Right cardiac atrium (tissue), 5 donors: ENCODE results near the gene LHX6. TPM values are rescaled to one million over a fixed set of nuclear protein-coding genes. Genes with fewer than 3 reads are reported as not detected.
A peak's percentile ranks its signal among the peaks of the same experiment; 100 is the strongest.

Experiments used
- ATAC-seq, 2 donors: fragments of 200-7000 bp; cut with Tn5 transposase; one replicate each; pipeline versions ENCODE4 v1.8.0 to v1.9.1; 2020; ENCODE audit warnings: moderate library complexity in 2 of 2, mild to moderate bottlenecking in 1 of 2
- DNase-seq, 3 donors: peaks; one replicate each; pipeline ENCODE4 v3.0.0-alpha.2; 2020
- H3K27ac ChIP-seq: one replicate; pipeline ENCODE4 v1.5.1; 2013; ENCODE audit warnings: mild to moderate bottlenecking, low read length, control low read depth, moderate library complexity
- H3K27me3 ChIP-seq: one replicate; pipeline ENCODE4 v1.6.1; 2013; ENCODE audit not compliant: control insufficient read depth, insufficient read depth
- H3K4me1 ChIP-seq: one replicate; pipeline ENCODE4 v1.6.1; 2013; ENCODE audit warnings: low read length; ENCODE audit not compliant: control insufficient read depth, insufficient read depth
- H3K4me3 ChIP-seq: one replicate; pipeline ENCODE4 v1.5.1; 2013; ENCODE audit warnings: low read length, control low read depth
- H3K9me3 ChIP-seq: one replicate; pipeline ENCODE4 v1.6.1; 2013; ENCODE audit warnings: low read length; ENCODE audit not compliant: control insufficient read depth
- WGBS: extraction: QIAGEN DNeasy Blood & Tissue Kit; methylation state at CpG from one replicate; pipeline ENCODE4 v1.1.7; 2013; 5-methylcytosine and 5-hydroxymethylcytosine counted together
- intact Hi-C, 4 donors: fragments of 100-400 bp; cut with DNase I; formaldehyde crosslinking; loops; one replicate each; pipeline versions ENCODE4 v1.11.0 to v1.14.0; 2022 to 2023
- polyA plus RNA-seq: library from polyadenylated mRNA; stranded (reverse); fragments of 200-250 nt; gene quantifications from one replicate; pipeline ENCODE4 v1.2.3, GENCODE V29; 2013
- total RNA-seq, 4 donors: library from RNA; stranded (reverse); fragmentation: NEBNext Ultra II Directional; extraction: Animal tissue kit (Norgen Biotek cat#: 25700); gene quantifications; one replicate each; pipeline ENCODE4 v1.2.1, GENCODE V29; 2021
- donor health status: healthy with polysubstance abuse.
- donor health status: DM: no; HTN: yes; CAD: no.
- donor health status: DM: no; HTN: no; CAD: no.
- donor health status: DM: no; HTN: yes; CAD: no; lungs with severe emphysema.
- donor health status: DM: yes; HTN: yes; CAD: no.

The LHX6 gene
- total and polyA plus RNA-seq, 5 donors, result 1.2 to 6.4 (median 2.3) TPM

GRCh38 chr9:122202111-122202510 is 26.6 kb downstream of the LHX6 start:
- DNase-seq (no peak), ATAC-seq (peak in 1 of 2 donors; percentile 11)
- Histone ChIP-seq H3K27ac (no peak overlapping the region), H3K4me3 (no peak overlapping the region), H3K4me1 (no peaks in the 10 kb centered on the region), H3K27me3 (no peaks in the 10 kb centered on the region), H3K9me3 (no peaks in the 10 kb centered on the region)
- intact Hi-C loops, result no loop called here
- WGBS, result 55% methylated on average over 3 of the region's 3 CpGs

- Histone ChIP-seq H3K4me1 (no peaks in the 10 kb centered on the region), H3K4me3 (no peak overlapping the region), H3K27ac (no peak overlapping the region), H3K27me3 (no peaks in the 10 kb centered on the region), H3K9me3 (no peaks in the 10 kb centered on the region)
- ATAC-seq, result no peak
- 100% methylated on average over 1 of the region's 1 CpG for WGBS
- DNase-seq, result no peak
- intact Hi-C loops, result no loop called here
Measured at GRCh38 chr9:122201641-122202040, 27.1 kb downstream of the LHX6 start.

GRCh38 chr9:122200960-122201595 is 27.7 kb downstream of the LHX6 start:
- peak in 2 of 3 donors; percentile 47 to 55 for DNase-seq
- no peaks in the 10 kb centered on the region for H3K4me1 ChIP-seq
- WGBS, result 69% methylated on average over 7 of the region's 7 CpGs
- H3K27ac ChIP-seq, result no peak overlapping the region
- intact Hi-C loops, result no loop called here
- no peaks in the 10 kb centered on the region for H3K9me3 ChIP-seq
- H3K27me3 ChIP-seq, result no peaks in the 10 kb centered on the region
- no peak overlapping the region for H3K4me3 ChIP-seq
- ATAC-seq, result peak in 1 of 2 donors; percentile 60

GRCh38 chr9:122197882-122198281 is 30.9 kb downstream of the LHX6 start:
- Histone ChIP-seq H3K27me3 (no peaks in the 10 kb centered on the region), H3K4me1 (no peaks in the 10 kb centered on the region), H3K4me3 (no peak overlapping the region), H3K27ac (no peak overlapping the region), H3K9me3 (no peaks in the 10 kb centered on the region)
- intact Hi-C loops, result no loop called here
- ATAC-seq, result no peak
- peak in 1 of 3 donors; percentile 50 for DNase-seq
- 80% methylated on average over 4 of the region's 4 CpGs for WGBS

DNA sequence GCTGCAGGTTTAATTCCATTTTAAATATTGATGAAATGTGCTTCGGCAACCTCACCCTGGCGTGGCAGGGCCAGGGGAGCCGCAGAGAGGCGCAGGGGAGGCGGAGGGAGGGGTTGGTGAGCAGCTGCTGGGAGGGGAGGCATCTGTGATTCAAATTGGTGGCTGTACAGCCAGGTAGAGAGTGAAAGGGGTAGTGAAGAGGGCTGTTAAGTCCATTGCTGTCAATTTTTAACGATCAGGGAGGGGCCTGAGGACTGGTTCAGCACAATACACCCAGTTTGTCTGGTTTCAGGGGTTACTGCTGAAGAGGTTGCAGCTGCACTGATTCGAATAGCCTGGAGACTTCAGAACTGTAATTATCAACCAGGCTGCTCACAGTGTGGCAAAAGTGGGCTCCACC is 31.3 kb downstream of the LHX6 start:
- intact Hi-C loops, result no loop called here
- WGBS, result 62% methylated on average over 7 of the region's 7 CpGs

GRCh38 chr9:122195875-122196274 is 32.9 kb downstream of the LHX6 start:
- Histone ChIP-seq H3K27me3 (no peaks in the 10 kb centered on the region), H3K9me3 (no peaks in the 10 kb centered on the region), H3K27ac (no peak overlapping the region), H3K4me3 (no peak overlapping the region), H3K4me1 (no peaks in the 10 kb centered on the region)
- WGBS, result 88% methylated on average over 4 of the region's 4 CpGs
- ATAC-seq (no peak), DNase-seq (no peak)
- intact Hi-C loops, result no loop called here

More for the DNA sequence above, 31.3 kb downstream of the LHX6 start:
- H3K27ac ChIP-seq, result no peak overlapping the region
- ATAC-seq, result no peak
- H3K4me3 ChIP-seq, result no peak overlapping the region
- H3K27me3 ChIP-seq, result no peaks in the 10 kb centered on the region
- no peaks in the 10 kb centered on the region for H3K9me3 ChIP-seq
- no peaks in the 10 kb centered on the region for H3K4me1 ChIP-seq
- DNase-seq, result no peak

DNA sequence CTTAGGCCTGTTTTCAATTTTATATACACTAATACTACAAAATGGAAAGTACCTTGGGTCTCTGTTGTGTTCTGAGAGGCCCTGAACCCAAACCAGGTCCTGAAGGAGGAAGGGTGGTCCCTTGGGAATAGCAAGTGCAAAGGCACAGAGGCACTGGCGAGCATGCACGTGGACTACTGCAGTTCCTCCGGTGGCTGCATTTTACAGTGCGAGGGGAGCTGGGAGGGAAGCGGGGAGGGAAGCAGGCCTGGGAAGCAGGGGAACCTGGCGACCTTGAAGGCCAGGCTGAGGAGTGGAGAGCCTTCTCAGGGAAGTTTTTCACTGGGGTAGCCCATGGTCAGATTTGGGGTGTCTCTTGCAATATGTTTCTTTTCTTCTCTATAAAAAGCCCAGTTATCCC is 35.1 kb downstream of the LHX6 start:
- no peaks in the 10 kb centered on the region for H3K9me3 ChIP-seq
- no peaks in the 10 kb centered on the region for H3K4me1 ChIP-seq
- intact Hi-C loops, result no loop called here
- 82% methylated on average over 6 of the region's 6 CpGs for WGBS
- no peak overlapping the region for H3K27ac ChIP-seq
- DNase-seq (no peak), ATAC-seq (no peak)
- H3K4me3 ChIP-seq, result no peak overlapping the region
- H3K27me3 ChIP-seq, result no peaks in the 10 kb centered on the region

DNA sequence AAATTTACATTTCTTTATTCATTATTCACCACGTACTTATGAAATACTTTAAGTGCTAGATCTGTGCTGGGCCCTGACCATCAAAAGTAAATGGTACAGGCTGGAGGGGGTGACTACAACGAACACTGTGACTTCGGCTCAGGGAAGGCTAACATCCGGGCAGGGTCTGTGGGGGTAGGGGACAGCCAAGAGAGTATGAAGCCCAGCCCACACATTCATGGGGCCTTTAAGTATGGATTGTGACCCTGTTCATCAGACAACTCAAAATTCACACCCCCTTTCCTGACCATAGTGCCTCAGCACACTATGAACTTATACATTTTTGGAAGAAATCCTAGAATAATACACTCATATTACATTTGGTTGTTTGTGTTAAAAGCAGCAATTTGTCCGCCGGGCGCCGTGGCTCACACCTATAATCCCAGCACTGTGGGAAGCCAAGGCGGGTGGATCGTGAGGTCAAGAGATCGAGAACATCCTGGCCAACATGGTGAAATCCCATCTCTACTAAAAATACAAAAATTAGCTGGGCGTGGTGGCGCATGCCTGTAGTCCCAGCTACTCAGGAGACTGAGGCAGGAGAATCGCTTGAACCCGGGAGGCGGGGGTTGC is 35.7 kb downstream of the LHX6 start:
- Histone ChIP-seq H3K4me3 (no peak overlapping the region), H3K9me3 (no peaks in the 10 kb centered on the region), H3K27me3 (no peaks in the 10 kb centered on the region), H3K27ac (no peak overlapping the region), H3K4me1 (no peaks in the 10 kb centered on the region)
- ATAC-seq, result no peak
- 77% methylated on average over 16 of the region's 16 CpGs for WGBS
- intact Hi-C loops, result no loop called here
- DNase-seq, result no peak

DNA sequence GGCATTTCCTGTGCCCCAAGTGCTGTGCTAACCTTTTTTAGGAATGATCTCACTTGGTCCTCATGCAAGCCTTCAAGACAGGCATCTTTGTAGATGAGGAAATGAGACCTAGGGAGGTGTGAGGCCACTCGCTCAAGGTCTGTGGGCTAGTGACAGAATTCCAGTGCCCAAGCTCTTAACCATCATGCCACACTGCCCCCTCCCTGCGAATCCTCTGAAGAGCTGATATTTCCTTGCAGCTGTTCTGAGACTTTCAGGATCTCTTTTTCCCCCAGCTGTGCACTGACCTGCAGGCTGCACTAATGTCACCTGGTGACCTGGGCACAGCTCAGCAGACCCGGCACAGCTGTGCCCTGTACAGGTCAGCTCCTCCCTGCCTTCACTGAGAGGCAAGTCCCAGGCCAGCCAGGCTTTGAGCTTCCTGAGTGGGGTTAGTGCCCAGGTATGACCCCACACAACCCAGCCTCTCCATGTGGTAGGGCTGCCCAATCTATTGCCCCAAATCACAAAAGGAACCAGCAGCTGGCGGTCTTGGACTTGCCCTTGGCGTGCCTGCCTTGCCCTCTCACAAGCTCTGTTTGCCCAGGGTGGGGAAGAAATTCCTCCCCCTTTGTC is 36.4 kb downstream of the LHX6 start:
- WGBS, result 83% methylated on average over 5 of the region's 5 CpGs
- ATAC-seq (no peak), DNase-seq (no peak)
- Histone ChIP-seq H3K27ac (no peak overlapping the region), H3K4me3 (no peak overlapping the region), H3K4me1 (no peaks in the 10 kb centered on the region), H3K27me3 (no peaks in the 10 kb centered on the region), H3K9me3 (no peaks in the 10 kb centered on the region)
- intact Hi-C loops, result no loop called here

GRCh38 chr9:122191584-122191983 is 37.2 kb downstream of the LHX6 start:
- ATAC-seq (no peak), DNase-seq (no peak)
- intact Hi-C loops, result no loop called here
- no peak overlapping the region for H3K4me3 ChIP-seq
- no peaks in the 10 kb centered on the region for H3K4me1 ChIP-seq
- 63% methylated on average over 11 of the region's 11 CpGs for WGBS
- H3K27me3 ChIP-seq, result no peaks in the 10 kb centered on the region
- no peak overlapping the region for H3K27ac ChIP-seq
- H3K9me3 ChIP-seq, result no peaks in the 10 kb centered on the region

- Histone ChIP-seq H3K9me3 (no peaks in the 10 kb centered on the region), H3K27me3 (no peaks in the 10 kb centered on the region), H3K4me3 (no peak overlapping the region), H3K27ac (no peak overlapping the region), H3K4me1 (no peaks in the 10 kb centered on the region)
- intact Hi-C loops, result no loop called here
- 79% methylated on average over 12 of the region's 12 CpGs for WGBS
- DNase-seq, result no peak
- peak in 1 of 2 donors; percentile 25 for ATAC-seq
Measured at GRCh38 chr9:122190597-122191381, 38.0 kb downstream of the LHX6 start.
